SKM-1 (cell line): Measurements from ENCODE around the gene SGIP1.
A peak's percentile ranks its signal among the peaks of the same experiment; 100 is the strongest.
"Not testable (repeated sequence)": the region's sequence is repeated elsewhere in the genome, so short reads cannot be mapped to it uniquely, and the experiment has no call there.

ENCODE experiments used
- DNase-seq: peaks from one replicate; lab custom pipeline; 2025; ENCODE audit not compliant: unreplicated experiment; lab: John Stamatoyannopoulos, UW

The SGIP1 gene

DNA sequence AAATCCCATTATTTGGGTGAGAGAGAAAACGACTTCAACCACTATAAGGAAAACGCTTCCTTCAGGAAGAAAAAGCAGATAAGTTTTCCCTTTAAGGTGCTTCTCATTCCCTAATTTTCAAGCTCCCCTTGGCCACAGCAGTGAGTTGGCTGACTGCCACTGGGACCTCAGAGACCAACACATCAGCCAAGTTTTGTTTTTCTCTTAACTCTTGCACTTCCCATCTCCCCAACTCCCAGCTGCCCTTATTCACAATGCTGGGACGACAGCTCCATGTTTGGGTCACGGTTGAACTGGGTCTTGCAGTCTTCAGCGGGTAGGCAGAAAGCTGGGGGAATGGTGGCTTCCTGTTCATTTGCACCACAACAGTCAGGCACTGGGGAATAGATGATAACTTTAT lies 18.9 kb downstream of the SGIP1 start:
- no peak for DNase-seq

DNA sequence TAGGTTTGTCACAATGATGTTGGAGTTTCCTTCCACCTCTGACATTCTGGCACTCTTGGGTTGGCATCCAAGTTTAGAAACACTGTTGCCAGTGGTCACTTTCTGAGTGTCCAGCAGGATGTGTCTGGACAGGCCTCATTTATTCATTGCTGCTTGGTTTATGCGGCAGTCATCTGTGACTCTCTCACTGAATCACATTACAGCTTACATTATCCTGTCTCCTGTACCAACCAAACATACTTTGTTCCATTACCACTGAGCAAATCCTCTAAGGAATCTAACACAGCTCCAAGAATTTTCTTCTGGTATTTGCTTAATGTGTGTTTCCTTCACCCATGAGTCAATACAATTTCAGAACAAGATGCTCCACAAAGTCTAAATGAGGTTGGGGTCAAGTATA lies 19.9 kb downstream of the SGIP1 start:
- DNase-seq, result no peak

DNA sequence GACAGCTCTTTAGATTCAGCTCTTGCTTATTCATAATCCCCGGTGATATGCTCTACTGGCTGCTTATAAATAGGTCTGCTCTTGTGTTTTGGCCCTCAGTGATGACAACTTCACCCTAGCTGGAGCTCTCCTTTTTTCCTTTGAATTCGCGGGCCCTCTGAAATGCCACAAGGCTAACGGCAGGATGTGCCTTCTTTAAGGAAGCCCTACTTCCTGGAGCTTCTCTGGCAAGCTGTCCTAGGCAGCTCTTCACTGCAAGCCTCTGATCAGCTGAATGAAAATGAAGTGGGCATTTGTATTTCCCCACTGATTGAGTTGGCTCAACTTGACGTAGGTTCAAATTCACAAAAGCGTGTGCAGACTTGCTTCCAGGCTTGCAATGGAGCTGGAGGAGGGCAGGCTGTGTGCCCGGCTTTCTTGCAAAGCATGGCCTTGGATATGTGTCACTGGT lies 22.2 kb downstream of the SGIP1 start:
- no peak for DNase-seq

DNA sequence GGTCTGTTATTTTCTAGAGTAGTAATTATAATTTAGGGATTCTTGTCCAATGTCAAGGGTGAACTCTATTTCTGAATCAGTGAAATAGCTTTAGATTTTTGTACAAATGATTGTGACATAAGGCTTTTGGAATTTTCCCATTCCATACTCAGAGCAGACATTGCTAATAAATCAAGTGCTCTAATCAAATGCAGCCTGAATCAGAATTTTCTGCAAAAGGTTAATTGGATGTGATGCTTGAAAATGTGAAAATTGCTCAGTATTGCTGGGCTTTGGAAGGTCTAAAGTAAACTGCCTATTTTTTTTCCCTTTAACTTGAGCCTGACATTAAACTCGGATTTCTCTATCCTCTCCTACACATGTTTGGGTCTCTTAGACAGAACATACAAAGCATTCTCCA lies 23.2 kb downstream of the SGIP1 start:
- no peak for DNase-seq

DNA sequence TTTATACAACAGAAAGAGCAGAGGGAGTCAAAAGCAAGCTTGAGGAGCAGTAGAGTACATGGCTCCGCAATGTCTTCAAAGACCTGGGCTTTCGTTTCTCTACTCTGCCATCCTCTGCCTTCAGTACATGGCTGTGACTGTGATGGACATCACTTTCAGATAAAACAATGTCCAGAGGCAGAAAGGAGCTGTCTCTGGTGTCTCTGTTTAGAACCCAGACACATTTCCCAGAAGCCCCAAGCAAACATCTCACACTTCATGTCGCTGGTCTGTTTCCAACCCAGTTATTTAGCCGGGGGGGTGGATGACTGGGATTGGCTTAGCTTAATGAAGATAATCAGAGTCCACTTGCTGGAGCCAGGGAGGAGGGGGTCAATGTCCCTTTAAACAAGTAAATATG lies 25.6 kb downstream of the SGIP1 start:
- no peak for DNase-seq

DNA sequence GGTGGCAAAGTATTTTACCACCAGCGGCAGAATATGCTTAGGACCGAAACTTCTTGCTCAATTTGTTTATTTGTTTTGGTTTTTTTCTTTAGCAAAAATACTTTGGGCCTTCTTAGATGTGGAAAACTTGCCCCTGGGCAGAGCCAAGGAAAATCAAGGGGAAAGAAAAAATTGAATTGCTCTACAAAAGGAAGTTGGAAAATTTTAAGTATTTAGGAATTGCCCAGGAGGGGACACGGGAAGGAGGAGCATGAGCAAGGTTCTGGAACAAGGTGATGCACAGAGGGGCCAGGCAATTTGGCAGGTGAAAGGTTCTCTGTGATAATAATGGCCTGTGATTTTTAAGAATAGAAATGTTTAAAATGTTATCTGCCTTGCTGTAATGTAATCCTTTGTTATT lies 28.6 kb downstream of the SGIP1 start:
- DNase-seq, result no peak

DNA sequence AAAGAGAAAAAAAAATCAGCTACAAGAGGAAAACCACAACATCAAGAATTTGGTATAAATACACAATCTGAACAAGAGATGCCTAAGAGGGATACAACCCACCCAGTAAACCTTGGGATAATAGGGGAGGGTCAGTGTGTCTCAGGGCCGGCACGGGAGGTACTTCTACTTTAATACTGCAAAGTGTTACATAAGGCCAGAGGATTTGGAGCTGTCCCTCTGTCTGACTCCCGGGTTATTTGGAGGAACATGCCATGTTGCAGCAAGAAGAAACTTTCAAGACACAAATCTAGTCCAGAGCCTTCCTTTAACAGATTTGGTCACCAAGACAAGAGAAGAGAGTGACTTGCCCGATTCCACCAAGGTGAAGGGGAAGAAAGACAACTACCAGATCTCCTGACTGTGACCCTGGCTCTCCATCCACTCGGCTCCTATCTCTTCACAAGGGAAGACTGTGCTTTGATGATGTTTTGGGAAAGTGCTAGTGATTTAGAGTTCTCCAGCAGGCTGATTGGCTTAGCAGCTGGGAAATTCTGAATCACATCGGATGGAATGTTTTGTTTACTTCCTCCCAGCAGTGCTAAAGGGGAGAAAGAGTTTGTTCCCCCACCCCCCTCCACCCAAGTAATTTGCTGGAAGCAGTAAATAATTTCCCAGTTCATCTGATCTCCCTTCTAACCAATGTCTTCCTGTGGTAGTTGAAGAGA lies 29.3 kb downstream of the SGIP1 start:
- DNase-seq, result no peak

DNA sequence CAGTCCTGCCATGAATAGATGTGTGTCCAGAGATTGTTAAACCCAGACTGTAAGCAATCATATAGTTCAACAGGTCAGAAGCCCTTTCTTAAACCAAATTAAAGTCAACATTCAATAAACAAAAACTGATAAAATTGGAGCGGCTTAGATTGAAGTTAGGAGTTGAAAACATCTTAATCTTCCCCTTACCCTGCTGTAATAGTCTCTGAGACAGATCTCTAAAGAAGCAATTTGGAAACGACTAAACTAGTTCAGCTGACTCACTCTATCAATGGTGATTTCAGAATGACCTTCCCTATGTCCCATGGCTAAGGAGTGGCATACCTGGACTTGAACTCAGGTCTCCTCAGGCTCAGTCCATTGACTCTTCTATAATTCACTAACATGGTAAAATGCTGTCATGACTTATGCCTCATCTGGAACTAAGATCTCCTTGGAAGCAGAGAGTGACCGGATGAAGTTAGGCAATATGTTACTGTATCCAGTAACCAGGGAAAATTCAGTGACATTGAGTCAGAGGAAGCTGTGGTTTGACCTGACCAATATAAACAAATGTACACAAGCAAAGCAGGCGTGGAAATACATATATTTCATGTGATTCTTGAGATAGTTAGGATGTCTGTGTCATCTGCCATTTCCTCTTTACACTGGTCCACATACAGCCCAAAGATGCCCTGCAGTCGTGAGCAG lies 30.1 kb downstream of the SGIP1 start:
- peak; percentile 16 for DNase-seq

DNA sequence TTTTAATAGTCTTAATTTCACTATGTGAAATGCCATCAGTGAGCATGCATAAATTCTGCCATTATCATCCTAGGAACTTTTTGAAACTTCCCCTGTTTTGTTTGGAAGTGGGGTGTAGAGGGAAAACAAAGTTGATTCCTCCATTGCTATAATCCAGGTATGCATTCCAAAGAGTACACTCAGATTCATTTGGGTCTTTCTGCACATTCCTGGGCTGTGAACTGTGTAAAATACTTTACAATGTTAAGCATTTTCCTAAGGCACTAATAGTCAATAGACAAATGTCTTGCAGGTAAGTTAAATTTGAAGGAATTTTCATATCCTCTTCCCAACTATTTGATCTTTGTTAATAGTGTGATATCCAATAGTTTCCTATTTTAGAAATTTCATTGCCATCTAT lies 36.2 kb downstream of the SGIP1 start:
- no peak for DNase-seq

DNA sequence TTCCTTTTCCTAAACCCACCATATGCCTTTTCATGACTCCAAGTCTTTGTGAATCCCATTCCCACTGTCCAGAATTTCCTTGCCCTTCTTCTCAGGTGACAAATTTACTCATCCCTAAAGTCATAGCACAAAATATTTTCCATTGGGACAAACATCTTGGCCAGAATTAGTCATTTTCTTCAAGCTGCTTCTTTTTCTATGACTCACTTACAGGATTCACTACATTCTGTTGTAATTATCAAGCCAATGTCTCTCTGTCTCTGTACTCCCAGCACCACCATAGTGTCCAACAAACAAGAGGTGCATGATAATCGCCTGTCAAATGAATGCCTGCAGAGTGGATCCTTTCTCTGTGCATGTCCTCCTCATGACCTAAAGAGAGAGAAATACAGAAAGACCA lies 37.8 kb downstream of the SGIP1 start:
- DNase-seq, result no peak

DNA sequence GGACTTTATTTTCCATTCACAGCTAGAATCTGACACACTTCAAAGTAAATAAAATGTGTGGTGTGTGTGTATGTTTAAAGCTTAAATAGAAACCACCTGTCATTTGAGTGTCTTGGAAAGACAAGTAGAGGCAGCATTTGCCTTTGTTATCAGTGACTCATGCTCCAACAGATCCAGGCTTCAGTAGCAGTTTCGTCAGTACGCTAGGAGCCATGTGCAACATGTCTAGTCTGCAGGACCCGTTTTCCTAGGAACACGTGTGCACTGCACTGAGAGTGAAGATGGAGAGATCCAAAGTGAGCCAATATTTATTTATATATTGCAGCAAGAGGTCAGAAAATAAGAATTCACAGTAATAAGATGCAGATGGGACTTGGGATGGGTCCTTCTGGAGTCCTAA lies 41.8 kb downstream of the SGIP1 start:
- DNase-seq, result no peak

DNA sequence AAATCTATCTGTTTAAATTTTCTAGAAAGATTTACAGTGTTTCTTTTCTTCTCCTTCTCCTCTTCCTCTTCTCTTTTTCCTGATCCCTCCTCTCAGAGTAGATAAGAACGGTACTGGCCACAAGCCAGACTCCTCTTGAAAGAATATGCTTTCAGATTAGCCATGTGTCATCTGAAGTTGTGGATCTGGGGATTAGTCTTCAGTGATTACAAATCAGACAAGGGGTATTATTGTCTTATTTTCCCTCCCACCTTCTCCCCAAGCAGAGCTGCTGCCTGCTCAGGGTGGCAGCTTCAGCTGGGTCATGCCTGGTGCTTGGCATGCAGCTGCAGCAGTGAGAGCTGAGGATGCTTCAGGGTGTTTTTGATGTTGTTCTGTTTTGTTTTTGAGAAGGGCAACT lies 42.7 kb downstream of the SGIP1 start:
- no peak for DNase-seq

DNA sequence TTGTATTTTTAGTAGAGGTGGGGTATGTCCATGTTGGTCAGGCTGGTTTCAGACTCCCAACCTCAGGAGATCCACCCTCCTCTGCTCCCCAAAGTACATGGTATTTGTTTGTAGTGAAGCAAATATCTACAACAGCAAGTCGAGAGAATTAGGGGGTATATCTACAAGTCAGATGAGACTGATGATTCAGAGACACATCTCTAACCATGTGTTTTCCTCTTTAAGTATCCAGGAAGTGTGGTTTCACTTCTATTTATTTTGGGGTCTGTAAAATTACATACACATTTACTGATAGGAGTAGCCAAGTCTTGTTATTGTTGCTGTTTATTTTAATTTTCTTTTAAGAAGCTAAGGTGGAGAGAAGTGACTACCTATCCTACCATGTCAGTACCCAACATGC lies 44.9 kb downstream of the SGIP1 start:
- DNase-seq, result no peak

DNA sequence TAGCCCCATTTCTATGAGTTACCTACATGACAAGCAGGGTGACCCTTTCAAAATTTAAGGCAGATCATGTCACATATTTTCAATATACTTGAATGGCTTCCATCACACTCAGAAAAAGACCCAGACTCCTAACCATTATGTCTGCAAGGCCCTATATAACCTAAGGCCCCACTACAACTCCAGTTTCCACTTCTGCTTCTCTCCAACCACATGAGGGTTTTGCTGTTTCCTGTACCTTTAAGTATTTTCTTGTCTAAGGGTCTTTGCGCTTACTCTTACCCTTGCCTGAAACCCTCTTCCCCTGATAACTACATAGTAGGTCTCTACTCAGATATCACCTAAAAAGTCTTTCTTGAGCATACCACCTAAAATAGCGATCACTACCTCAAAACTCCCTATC lies 46.1 kb downstream of the SGIP1 start:
- DNase-seq, result no peak

DNA sequence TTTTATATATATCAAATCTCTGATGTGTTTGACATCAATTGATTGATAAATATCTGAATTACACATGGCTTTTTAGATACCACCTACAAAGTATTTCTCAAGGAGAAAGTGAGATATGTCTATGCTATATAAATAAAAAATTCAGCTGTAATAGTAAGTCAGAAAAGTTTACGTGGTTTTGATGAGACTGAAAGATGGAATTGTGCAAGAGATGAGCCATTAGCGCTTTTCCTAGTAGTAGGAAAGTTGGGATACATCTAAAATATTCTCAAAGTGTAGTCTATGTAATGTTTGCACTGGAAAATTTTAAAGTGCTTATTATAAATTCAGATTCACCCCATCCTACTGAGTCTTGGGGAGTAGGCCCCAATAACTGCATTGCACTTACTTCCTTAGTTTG lies 49.1 kb downstream of the SGIP1 start:
- no peak for DNase-seq

DNA sequence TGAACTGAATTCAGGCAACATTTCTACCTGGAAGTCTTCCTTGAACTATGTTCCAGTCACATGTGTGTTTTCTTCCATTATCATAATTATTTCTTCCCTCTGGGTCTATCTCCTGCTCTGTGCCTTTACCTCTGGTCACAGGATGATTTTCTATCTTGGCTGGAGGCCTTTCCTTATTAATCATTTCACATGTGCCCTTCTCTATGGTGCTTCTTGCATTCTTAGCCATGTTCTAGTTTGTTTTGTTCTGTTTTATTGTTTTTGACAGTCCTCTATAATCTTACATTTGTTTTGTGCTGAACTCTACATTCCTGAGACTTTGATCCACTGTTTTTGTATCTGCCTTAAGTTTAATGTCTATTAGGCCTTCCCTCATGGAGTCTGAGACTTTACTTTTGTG lies 51.0 kb downstream of the SGIP1 start:
- no peak for DNase-seq

DNA sequence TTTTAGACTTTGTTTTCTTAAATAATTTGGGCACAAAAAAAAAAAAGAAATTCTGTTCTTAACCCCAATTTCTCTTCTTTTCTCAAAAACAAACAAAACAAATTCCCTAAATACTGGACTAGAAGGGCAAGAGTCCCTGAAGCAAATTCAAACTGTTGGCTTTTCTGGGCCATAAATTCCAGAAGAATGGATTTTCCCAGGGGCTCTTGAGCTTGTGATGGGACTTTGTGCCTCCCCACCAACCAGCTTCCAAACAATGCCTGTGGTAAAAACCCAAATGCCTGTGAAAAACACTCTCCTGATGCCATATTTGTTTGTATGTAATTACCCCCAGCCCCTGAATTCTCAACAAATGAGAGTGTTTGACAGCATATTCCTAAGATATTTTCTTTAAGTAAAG lies 55.4 kb downstream of the SGIP1 start:
- DNase-seq, result no peak

DNA sequence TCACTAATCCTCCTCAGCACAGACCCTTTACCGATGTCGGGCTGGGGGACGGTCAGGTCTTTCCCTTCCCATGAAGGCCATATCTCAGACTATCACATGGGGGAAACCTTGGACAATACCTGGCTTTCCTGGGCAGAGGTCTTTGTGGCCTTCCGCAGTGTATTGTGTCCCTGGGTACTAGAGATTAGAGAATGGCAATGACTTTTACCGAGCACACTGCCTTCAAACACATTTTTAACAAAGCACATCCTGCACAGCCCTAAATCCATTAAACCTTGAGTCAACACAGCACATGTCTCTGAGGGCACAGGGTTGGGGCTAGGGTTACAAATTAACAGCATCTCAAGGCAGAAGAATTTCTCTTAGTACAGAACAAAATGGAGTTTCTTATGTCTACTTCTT lies 58.2 kb downstream of the SGIP1 start:
- not testable (repeated sequence) for DNase-seq

DNA sequence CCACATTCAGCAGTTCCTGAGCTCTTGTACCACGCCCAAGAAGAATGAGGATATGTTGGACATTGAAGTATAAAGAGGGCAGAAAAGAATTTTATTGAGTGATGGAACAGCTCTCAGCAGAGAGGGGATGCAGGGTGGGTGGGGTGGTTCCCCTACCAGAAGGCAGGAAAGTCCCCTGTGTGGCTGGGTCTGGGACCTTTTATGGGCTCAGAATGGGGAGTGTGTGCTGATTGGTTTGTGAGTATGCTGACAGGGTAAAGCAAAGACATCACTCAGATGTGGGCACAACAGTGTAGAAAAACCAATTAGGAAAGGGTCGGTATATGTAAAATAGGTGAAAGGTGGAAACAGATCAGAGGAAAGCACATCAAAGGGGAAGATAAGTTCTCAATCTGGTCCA lies 62.2 kb downstream of the SGIP1 start:
- no peak for DNase-seq

DNA sequence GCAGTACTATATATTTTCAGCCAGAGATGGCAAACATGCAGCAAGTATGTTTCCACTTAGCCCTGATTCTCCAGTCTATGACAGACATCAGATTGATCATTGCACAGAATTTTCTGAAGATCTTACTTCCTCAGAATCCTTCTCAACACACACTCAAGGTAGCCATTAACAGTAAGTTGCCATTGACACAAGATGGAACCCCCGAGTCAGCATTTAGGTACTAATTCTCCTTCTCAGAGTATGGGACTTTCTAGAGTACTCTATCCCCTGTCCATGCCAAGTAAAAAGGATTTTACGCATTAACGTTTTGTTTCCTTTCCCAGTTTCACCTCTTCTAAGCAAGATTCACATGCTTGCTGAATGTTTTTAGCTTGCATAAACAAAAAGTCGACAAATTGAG lies 63.5 kb downstream of the SGIP1 start:
- DNase-seq, result no peak

DNA sequence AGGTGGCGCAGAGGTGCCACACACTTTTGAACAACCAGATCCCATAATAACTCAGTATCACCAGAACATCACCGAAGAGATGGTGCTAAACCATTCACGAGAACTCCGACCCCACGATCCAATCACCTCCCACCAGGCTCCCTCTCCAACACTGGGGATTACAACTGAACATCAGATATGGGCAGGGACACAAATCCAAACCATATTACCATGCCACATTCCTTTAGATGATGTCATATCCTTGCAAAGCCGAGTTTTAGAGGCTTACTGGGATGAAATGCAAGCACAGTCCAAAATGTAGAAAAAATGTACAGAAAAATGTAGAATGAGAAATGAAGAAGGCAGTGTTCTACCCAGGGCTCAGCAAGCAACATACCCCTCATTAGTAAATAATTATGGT lies 64.7 kb downstream of the SGIP1 start:
- DNase-seq, result no peak

DNA sequence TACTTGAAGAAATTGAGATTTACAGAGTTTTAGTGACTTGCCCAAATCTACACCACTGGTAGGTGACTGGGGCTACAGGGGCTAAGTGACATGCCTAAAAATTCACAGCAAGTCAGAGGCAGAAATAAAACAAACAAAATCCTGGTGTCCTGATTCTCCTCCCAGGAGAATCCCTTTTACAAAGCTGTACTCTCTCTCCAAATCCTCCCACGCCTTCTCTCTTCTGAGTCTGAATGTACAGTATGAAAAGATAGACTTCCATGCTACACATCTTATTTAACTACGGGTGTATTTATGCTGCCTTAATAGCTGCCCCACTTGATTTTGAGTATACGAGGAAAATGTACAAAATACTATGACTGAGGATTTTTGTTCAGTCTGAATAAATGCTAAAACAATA lies 65.4 kb downstream of the SGIP1 start:
- DNase-seq, result no peak
